ENCODE measurements around the gene UGT3A2. TPM values are rescaled to one million over a fixed set of nuclear protein-coding genes. Genes with fewer than 3 reads are reported as not detected.

The UGT3A2 gene
- total and polyA plus RNA-seq, 2 experiments from 2014 or later = 17.2 to 27.0 TPM

GRCh38 chr5:36073595-36074216, 7.0 kb upstream of the UGT3A2 start:
- Histone ChIP-seq H3K4me1 (ENCODE audit: insufficient read depth) (peaks cover 7% of the 10 kb centered on the region; the same call in 1 of the 2 replicates), H3F3A (replicated peaks; ENCODE audit: low read depth) (no peaks in the 10 kb centered on the region), H4K20me1 (replicated peaks; ENCODE audit: insufficient read depth) (no peaks in the 10 kb centered on the region), H3K27ac (ENCODE audit: low read depth) (no peak overlapping the region), H2AFZ (peak overlapping the region; percentile 60; the same call in 1 of the 2 replicates), H3K27me3 (ENCODE audit: insufficient read depth) (no peaks in the 10 kb centered on the region), H3K4me3 (no peak overlapping the region), H3K9me2 (ENCODE audit: insufficient read depth) (no peaks in the 10 kb centered on the region), H3K36me3 (ENCODE audit: insufficient read depth) (no peaks in the 10 kb centered on the region), H3K79me2 (replicated peaks; ENCODE audit: insufficient read depth) (no peaks in the 10 kb centered on the region), H3K4me2 (0 out of 2 replicates have a peak overlapping the region, but pooled peaks have one; percentile 25)
- Mint-ChIP-seq H3K4me1 (peaks cover 15% of the 10 kb centered on the region; the same call in 2 of the 3 replicates), H3K4me3 (no peak overlapping the region), H3K36me3 (ENCODE audit: low read depth) (no peaks in the 10 kb centered on the region), H3K27ac (no peak overlapping the region), H3K9me3 (no peaks in the 10 kb centered on the region), H3K27me3 (ENCODE audit: insufficient read depth, low read depth, poor library complexity) (no peaks in the 10 kb centered on the region)
- DNase-seq (ENCODE audit: low spot score) (peak; percentile 84), ATAC-seq (peak; percentile 99)
- TF ChIP-seq CREB1 (CRISPR knock-in tag; IDR thresholded peaks at IDR 0.05; ENCODE audit: low read depth) = 0 out of 2 replicates have a peak, but pooled peaks have one; percentile 6
- TF ChIP-seq ZNF462 (CRISPR knock-in tag; IDR thresholded peaks at IDR 0.05) = peak; percentile 75
- no peak for TF ChIP-seq POLR2AphosphoS5 (IDR thresholded peaks at IDR 0.05; ENCODE audit: low read depth)
- peak; percentile 55 to 82 for TF ChIP-seq CTCF (conservative IDR thresholded peaks at IDR 0.05; ENCODE audit: low read depth in 2 of 2)
